Kidney epithelial cell (primary cell): Measurements from ENCODE around the gene LGR5. TPM values are rescaled to one million over a fixed set of nuclear protein-coding genes. Genes with fewer than 3 reads are reported as not detected.

Experiments
- DNase-seq: peaks from one replicate; pipeline ENCODE4 v3.0.0-alpha.2; 2010; ENCODE audit warnings: low read depth
- H3K27me3 ChIP-seq: 2 replicates; pipeline ENCODE4 v1.6.0; 2011; ENCODE audit warnings: low read length; ENCODE audit not compliant: control insufficient read depth, insufficient read depth
- H3K36me3 ChIP-seq: 2 replicates; pipeline ENCODE4 v1.5.1; 2011; ENCODE audit warnings: low read length; ENCODE audit not compliant: control insufficient read depth, insufficient read depth
- H3K4me3 ChIP-seq: 2 replicates; pipeline ENCODE4 v1.5.1; 2011; ENCODE audit warnings: low read depth, mild to moderate bottlenecking, control low read depth, low read length
- CTCF ChIP-seq: IDR thresholded peaks from 2 replicates; pipeline ENCODE4 v1.5.1; 2011; ENCODE audit warnings: mild to moderate bottlenecking, moderate library complexity, low read length, control low read depth, inconsistent platforms; ENCODE audit not compliant: insufficient read depth, poor library complexity, severe bottlenecking
- total RNA-seq: library from RNA; depleted of rRNA; stranded (reverse); fragments of >200 nt; gene quantifications from 2 replicates; pipeline ENCODE4 v1.2.3, GENCODE V29; 2015

Gene LGR5
- total RNA-seq, 1 donor from 2014 or later, result not detected

DNA sequence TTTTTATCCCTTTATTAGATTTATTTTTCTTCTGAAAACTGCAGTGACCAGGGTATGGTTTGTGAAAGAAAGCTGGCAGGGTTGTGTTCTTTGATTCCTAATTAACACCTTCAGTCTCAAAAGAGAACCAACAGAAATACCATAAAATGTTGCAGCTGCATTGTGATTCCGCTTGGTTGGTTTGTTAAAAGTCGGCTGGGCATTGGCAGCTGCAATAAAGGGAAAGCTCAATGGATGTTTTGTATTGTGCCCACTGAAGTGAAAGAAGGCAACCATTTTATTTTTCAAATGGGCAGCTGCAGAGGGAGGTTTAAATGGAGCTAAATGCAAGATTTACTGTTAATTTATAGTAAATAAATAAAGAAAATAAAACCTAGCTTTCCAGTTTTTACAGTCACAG lies 16.7 kb downstream of the LGR5 start:
- TF ChIP-seq CTCF, result no peak
- Histone ChIP-seq H3K27me3 (no peaks in the 10 kb centered on the region), H3K4me3 (no peak overlapping the region), H3K36me3 (no peaks in the 10 kb centered on the region)
- no peak for DNase-seq

GRCh38 chr12:71456990-71457389 lies 17.4 kb downstream of the LGR5 start:
- Histone ChIP-seq H3K27me3 (no peaks in the 10 kb centered on the region), H3K4me3 (no peak overlapping the region), H3K36me3 (no peaks in the 10 kb centered on the region)
- no peak for TF ChIP-seq CTCF
- no peak for DNase-seq

GRCh38 chr12:71460318-71460717 lies 20.7 kb downstream of the LGR5 start:
- no peaks in the 10 kb centered on the region for H3K36me3 ChIP-seq
- no peak overlapping the region for H3K4me3 ChIP-seq
- TF ChIP-seq CTCF, result no peak
- DNase-seq, result no peak
- no peaks in the 10 kb centered on the region for H3K27me3 ChIP-seq

DNA sequence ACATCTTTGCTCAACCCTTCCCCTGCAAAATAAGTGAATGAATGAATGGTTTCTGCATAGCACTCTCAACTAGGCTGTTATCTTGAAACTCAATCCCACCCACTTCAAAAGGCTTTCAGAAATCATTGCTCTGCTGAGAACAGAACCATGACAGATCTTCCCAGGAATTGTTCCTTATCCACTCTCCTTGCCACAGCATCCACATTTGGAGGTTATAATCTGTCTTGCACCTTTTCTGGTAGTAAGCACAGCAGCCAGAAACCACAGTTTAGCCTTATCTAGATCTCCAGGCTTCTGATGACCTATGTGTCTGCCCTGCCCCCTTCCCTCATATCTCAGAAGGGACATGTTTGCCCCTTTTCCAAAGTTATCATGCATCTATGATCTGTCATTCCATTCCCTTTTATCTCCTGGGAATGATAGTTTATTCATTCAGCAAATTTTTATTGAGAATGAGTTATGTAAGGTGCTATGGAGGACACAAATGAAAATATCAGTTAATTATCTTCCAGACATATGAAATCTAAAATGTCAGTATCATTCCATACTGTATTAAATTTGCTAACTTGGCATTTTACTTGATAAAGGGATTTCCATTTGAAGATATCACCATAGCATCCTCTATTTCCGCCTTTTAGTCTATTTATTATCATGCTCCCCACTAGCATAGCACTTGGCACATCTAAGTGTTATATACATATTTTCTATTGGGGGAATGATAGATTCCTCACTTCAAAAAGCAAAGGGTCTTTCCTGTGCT lies 21.4 kb downstream of the LGR5 start:
- Histone ChIP-seq H3K4me3 (no peak overlapping the region), H3K27me3 (no peaks in the 10 kb centered on the region), H3K36me3 (no peaks in the 10 kb centered on the region)
- no peak for TF ChIP-seq CTCF
- no peak for DNase-seq

GRCh38 chr12:71461787-71462328 lies 22.3 kb downstream of the LGR5 start:
- Histone ChIP-seq H3K27me3 (no peaks in the 10 kb centered on the region), H3K36me3 (no peaks in the 10 kb centered on the region), H3K4me3 (no peak overlapping the region)
- DNase-seq, result no peak
- no peak for TF ChIP-seq CTCF

GRCh38 chr12:71465796-71466195 lies 26.2 kb downstream of the LGR5 start:
- no peak for DNase-seq
- TF ChIP-seq CTCF, result no peak
- no peaks in the 10 kb centered on the region for H3K27me3 ChIP-seq
- H3K4me3 ChIP-seq, result no peak overlapping the region
- no peaks in the 10 kb centered on the region for H3K36me3 ChIP-seq
